B cell (primary cell): Measurements from ENCODE around the gene SOX18. TPM values are rescaled to one million over a fixed set of nuclear protein-coding genes. Genes with fewer than 3 reads are reported as not detected.

Experiments
- ATAC-seq: fragments of 200-7000 bp; cut with Tn5 transposase; one replicate; pipeline ENCODE4 v1.10.0; 2021; ENCODE audit warnings: low read depth, mild to moderate bottlenecking, moderate number of reproducible peaks, moderate library complexity
- CTCF ChIA-PET: fragments of 350-600 bp; sonication (Branson Sonifier 250); formaldehyde crosslinking; loops from one replicate; lab custom pipeline; 2021; ENCODE audit warnings: antibody characterized with exemption, inconsistent platforms; lab: Charles Lee
- POLR2A ChIA-PET: fragments of 350-600 bp; sonication (Branson Sonifier 250); formaldehyde crosslinking; loops from one replicate; lab custom pipeline; 2021; ENCODE audit warnings: antibody characterized with exemption; lab: Charles Lee
- DNase-seq: peaks from one replicate; pipeline ENCODE4 v3.0.0; 2013
- H2AFZ ChIP-seq: 2 replicates; pipeline ENCODE4 v1.6.1; 2012; ENCODE audit warnings: mild to moderate bottlenecking, low read depth, low read length; ENCODE audit not compliant: insufficient read depth, poor library complexity, severe bottlenecking
- H3K27ac ChIP-seq, 2 donors: 1 replicate in 1 of 2; 2 replicates in 1 of 2; pipeline ENCODE4 v1.5.1; 2012 to 2013; ENCODE audit warnings: low read length in 2 of 2, mild to moderate bottlenecking in 2 of 2, moderate library complexity in 1 of 2
- H3K27me3 ChIP-seq, 4 experiments: fragments of 200-600 bp in 1 of 4; sonication (generic) in 1 of 4; replicated peaks in 1 of 4; 1 replicate in 2 of 4; 2 replicates in 2 of 4; pipeline versions ENCODE4 v1.6.1 to v1.7.0; 2013 to 2016; ENCODE audit warnings: low read length in 3 of 4, mild to moderate bottlenecking in 2 of 4, mixed read lengths in 1 of 4, moderate library complexity in 1 of 4; ENCODE audit not compliant: insufficient read depth in 4 of 4, control insufficient read depth in 3 of 4; ENCODE audit errors: control extremely low read depth in 1 of 4
- H3K36me3 ChIP-seq, 2 experiments: replicated peaks in 1 of 2; 1 replicate in 1 of 2; 2 replicates in 1 of 2; pipeline versions ENCODE4 v1.6.1 to v1.7.1; 2013; ENCODE audit warnings: low read length in 1 of 2; ENCODE audit not compliant: insufficient read depth in 2 of 2, control insufficient read depth in 1 of 2; ENCODE audit errors: control extremely low read depth in 1 of 2, extremely low read depth in 1 of 2
- H3K4me1 ChIP-seq, 2 donors: fragments of 200-600 bp in 1 of 2; sonication (generic) in 1 of 2; 1 replicate in 1 of 2; 2 replicates in 1 of 2; pipeline versions ENCODE4 v1.5.1 to v1.6.1; 2013 to 2017; ENCODE audit warnings: low read length in 2 of 2; ENCODE audit not compliant: control insufficient read depth in 2 of 2, insufficient read depth in 2 of 2
- H3K4me2 ChIP-seq: replicated peaks from 2 replicates; pipeline ENCODE3; 2012; ENCODE audit warnings: mild to moderate bottlenecking, low read depth, low read length; ENCODE audit not compliant: poor library complexity, severe bottlenecking
- H3K4me3 ChIP-seq, 5 experiments: fragments of 200-600 bp in 1 of 5; sonication (generic) in 1 of 5; 1 replicate in 3 of 5; 2 replicates in 2 of 5; pipeline versions ENCODE4 v1.5.1 to v1.7.0; 2011 to 2016; ENCODE audit warnings: low read length in 4 of 5, mild to moderate bottlenecking in 4 of 5, low read depth in 2 of 5, control low read depth in 1 of 5, moderate library complexity in 1 of 5; ENCODE audit not compliant: insufficient read depth in 1 of 5; ENCODE audit errors: control extremely low read depth in 1 of 5, extremely low read depth in 1 of 5
- H3K79me2 ChIP-seq: fragments of 200-600 bp; sonication (generic); one replicate; pipeline ENCODE4 v1.6.0; 2016; ENCODE audit warnings: low read length; ENCODE audit not compliant: control insufficient read depth, insufficient read depth
- H3K9ac ChIP-seq: fragments of 200-600 bp; sonication (generic); 2 replicates; pipeline ENCODE4 v1.6.1; 2017; ENCODE audit warnings: mild to moderate bottlenecking, low read length, moderate library complexity
- H3K9me3 ChIP-seq, 3 donors: one replicate each; pipeline versions ENCODE4 v1.6.1 to v1.7.1; 2013; ENCODE audit warnings: low read length in 2 of 3; ENCODE audit not compliant: control insufficient read depth in 2 of 3, insufficient read depth in 1 of 3; ENCODE audit errors: control extremely low read depth in 1 of 3
- H4K20me1 ChIP-seq: 2 replicates; pipeline ENCODE4 v1.6.0; 2012; ENCODE audit warnings: mild to moderate bottlenecking, low read length; ENCODE audit not compliant: insufficient read depth, control insufficient read depth, poor library complexity, severe bottlenecking
- H3K27ac Mint-ChIP-seq: one replicate; pipeline ENCODE4 v1.8.0; 2021; ENCODE audit warnings: mixed read lengths
- H3K27me3 Mint-ChIP-seq: one replicate; pipeline ENCODE4 v1.8.0; 2021; ENCODE audit warnings: mixed read lengths
- H3K4me1 Mint-ChIP-seq: one replicate; pipeline ENCODE4 v1.8.0; 2021; ENCODE audit warnings: mixed read lengths
- H3K4me3 Mint-ChIP-seq: one replicate; pipeline ENCODE4 v1.8.0; 2021; ENCODE audit warnings: mixed read lengths
- H3K9me3 Mint-ChIP-seq: one replicate; pipeline ENCODE4 v1.8.0; 2022; ENCODE audit warnings: mixed read lengths; ENCODE audit not compliant: insufficient read depth
- EZH2 ChIP-seq: IDR thresholded peaks from 2 replicates; pipeline ENCODE4 v1.6.1; 2012; ENCODE audit warnings: borderline replicate concordance, low read depth, mild to moderate bottlenecking, moderate library complexity, low read length; ENCODE audit not compliant: insufficient read depth, poor library complexity, severe bottlenecking
- WGBS: methylation state at CpG from one replicate; pipeline ENCODE4 v1.1.5; 2013; ENCODE audit warnings: missing lambda C conversion rate; ENCODE audit not compliant: insufficient coverage; 5-methylcytosine and 5-hydroxymethylcytosine counted together
- intact Hi-C: fragments of 100-400 bp; cut with micrococcal nuclease; formaldehyde crosslinking; loops from one replicate; pipeline ENCODE4 v1.10.0; 2022
- polyA plus RNA-seq: library from polyadenylated mRNA; depleted of rRNA; stranded (reverse); fragments of >200 nt; gene quantifications from 2 replicates; pipeline ENCODE4 v1.2.3, GENCODE V29; 2012
- total RNA-seq, 2 donors: library from RNA; stranded (reverse); fragments of 120-200 nt in 1 of 2; gene quantifications; 1 replicate in 1 of 2; 2 replicates in 1 of 2; pipeline versions ENCODE4 v1.2.3 to v1.2.4, GENCODE V29; 2013 to 2022
- TF ChIP-seq, protein P1 (sequence below): fragments of 200-600 bp; IDR thresholded peaks from one replicate; pipeline ENCODE4 v1.8.0; 2022; ENCODE audit warnings: antibody characterized with exemption, mild to moderate bottlenecking

SOX18 gene
- total and polyA plus RNA-seq, 2 donors (not counting 1 experiment from before 2014, with no cell fraction given) = not detected

DNA sequence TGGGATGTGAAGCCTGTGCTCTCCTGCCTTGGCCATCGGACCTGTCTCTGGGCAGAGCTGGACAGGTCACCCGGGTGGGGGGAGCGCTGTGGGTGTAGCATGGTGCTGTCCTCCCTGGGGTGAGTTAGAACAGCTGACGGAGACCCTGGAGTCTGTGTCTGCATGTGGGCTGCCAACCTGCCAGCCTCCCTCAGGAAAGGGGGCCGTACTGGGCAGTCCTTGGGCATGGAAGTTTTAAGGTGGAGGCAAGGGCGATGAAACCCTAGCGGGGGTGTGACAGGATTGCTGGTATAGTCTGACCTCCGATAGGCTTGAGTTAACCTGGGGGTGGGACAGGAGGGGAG, 2.4 kb downstream of the SOX18 start:
- H3K27ac ChIP-seq = no peak overlapping the region
- Mint-ChIP-seq H3K27ac (no peak overlapping the region), H3K27me3 (peaks cover 39% of the 10 kb centered on the region), H3K4me3 (no peak overlapping the region), H3K9me3 (no peaks in the 10 kb centered on the region), H3K4me1 (peaks cover 13% of the 10 kb centered on the region)
- peaks cover 12 to 14% of the 10 kb centered on the region in 2 donors for H3K4me1 ChIP-seq
- peaks cover 0 to 48% (median 19%) of the 10 kb centered on the region in 4 experiments for H3K27me3 ChIP-seq
- ChIA-PET POLR2A (interaction anchor here (0.6 to 0.8 kb wide), 2 partner anchors 8 to 521 kb away, joined by 3 to 4 read pairs; no protein-coding TSS in a partner anchor), CTCF (no interaction called here)
- no peaks in the 10 kb centered on the region for H3K36me3 ChIP-seq
- H3K79me2 ChIP-seq = no peaks in the 10 kb centered on the region
- ATAC-seq (no peak), DNase-seq (no peak)
- H3K4me2 ChIP-seq = no peak overlapping the region
- no peak overlapping the region for H2AFZ ChIP-seq
- intact Hi-C loops = no loop called here
- 95% methylated on average over 8 of the region's 8 CpGs for WGBS
- H3K9ac ChIP-seq = no peak overlapping the region
- TF ChIP-seq, protein P1, sequence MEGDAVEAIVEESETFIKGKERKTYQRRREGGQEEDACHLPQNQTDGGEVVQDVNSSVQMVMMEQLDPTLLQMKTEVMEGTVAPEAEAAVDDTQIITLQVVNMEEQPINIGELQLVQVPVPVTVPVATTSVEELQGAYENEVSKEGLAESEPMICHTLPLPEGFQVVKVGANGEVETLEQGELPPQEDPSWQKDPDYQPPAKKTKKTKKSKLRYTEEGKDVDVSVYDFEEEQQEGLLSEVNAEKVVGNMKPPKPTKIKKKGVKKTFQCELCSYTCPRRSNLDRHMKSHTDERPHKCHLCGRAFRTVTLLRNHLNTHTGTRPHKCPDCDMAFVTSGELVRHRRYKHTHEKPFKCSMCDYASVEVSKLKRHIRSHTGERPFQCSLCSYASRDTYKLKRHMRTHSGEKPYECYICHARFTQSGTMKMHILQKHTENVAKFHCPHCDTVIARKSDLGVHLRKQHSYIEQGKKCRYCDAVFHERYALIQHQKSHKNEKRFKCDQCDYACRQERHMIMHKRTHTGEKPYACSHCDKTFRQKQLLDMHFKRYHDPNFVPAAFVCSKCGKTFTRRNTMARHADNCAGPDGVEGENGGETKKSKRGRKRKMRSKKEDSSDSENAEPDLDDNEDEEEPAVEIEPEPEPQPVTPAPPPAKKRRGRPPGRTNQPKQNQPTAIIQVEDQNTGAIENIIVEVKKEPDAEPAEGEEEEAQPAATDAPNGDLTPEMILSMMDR = no peak
- TF ChIP-seq EZH2 = no peak
- no peaks in the 10 kb centered on the region for H4K20me1 ChIP-seq
- H3K9me3 ChIP-seq = peaks cover 0 to 12% (median 0%) of the 10 kb centered on the region in 3 donors
- H3K4me3 ChIP-seq = no peak overlapping the region

DNA sequence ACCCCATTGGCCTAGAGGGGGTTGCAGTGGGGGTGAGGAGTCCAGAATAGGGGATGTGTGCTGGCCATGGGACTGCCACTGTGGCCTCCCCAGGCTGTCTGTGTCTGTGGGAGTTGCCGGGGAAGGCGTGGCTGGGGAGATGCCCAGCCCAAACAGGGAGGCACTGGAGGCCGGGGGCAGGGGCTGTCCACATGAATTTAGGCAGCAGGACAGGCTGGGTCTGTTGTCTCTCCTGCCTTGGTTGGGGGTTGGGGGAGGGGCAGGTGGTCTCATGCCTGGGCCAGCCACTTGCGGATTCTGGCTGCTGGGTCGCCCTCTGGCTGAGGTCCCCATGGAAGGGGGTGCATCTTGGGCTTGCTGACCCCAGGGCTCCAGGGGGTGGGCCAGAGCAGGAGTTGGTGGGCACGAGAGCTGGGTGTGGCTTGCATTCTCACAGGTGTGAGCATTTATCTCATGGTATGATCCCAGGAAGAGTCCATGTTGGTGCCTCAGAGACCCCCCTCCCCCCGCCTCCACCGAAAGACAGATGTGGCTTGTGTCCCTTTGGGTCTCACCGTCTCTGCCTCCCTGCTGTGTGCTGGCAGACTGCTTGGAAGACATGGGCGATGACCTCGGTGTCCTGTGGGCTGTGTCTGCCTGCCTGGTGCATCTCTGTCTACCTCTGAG, 4.0 kb downstream of the SOX18 start:
- Histone ChIP-seq H3K9me3 (peaks cover 0 to 8% (median 0%) of the 10 kb centered on the region in 3 donors), H3K27ac (no peak overlapping the region), H2AFZ (no peak overlapping the region), H3K36me3 (no peaks in the 10 kb centered on the region), H3K79me2 (no peaks in the 10 kb centered on the region), H3K27me3 (peaks cover 0 to 40% (median 16%) of the 10 kb centered on the region in 4 experiments), H3K9ac (no peak overlapping the region), H3K4me2 (no peak overlapping the region), H4K20me1 (no peaks in the 10 kb centered on the region), H3K4me3 (no peak overlapping the region), H3K4me1 (peaks cover 21% of the 10 kb centered on the region in 2 donors)
- Mint-ChIP-seq H3K27me3 (peaks cover 37% of the 10 kb centered on the region), H3K4me3 (no peak overlapping the region), H3K4me1 (peaks cover 16% of the 10 kb centered on the region), H3K9me3 (no peaks in the 10 kb centered on the region), H3K27ac (no peak overlapping the region)
- CTCF ChIA-PET = interaction anchor here (1.0 kb wide), 1 partner anchor 12 kb away, joined by 3 read pairs; no protein-coding TSS in a partner anchor
- DNase-seq (no peak), ATAC-seq (no peak)
- TF ChIP-seq, protein P1 = no peak
- TF ChIP-seq EZH2 = no peak
- POLR2A ChIA-PET = no interaction called here
- intact Hi-C loops = no loop called here
- WGBS = 91% methylated on average over 9 of the region's 11 CpGs
